Retinal pigment epithelial cell (primary cell): Measurements from ENCODE around the gene ADAM12.
A peak's percentile ranks its signal among the peaks of the same experiment; 100 is the strongest.

Source experiments
- DNase-seq: peaks from one replicate; pipeline ENCODE4 v3.0.0-alpha.2; 2010; ENCODE audit warnings: low read depth
- H3K4me3 ChIP-seq: 2 replicates; pipeline ENCODE4 v1.5.1; 2011; ENCODE audit warnings: mild to moderate bottlenecking, low read length, control low read depth, moderate library complexity
- CTCF ChIP-seq: conservative IDR thresholded peaks from 2 replicates; pipeline ENCODE4 v1.5.1; 2011; ENCODE audit warnings: low read depth, low read length, control low read depth, inconsistent platforms

The ADAM12 gene

GRCh38 chr10:126393076-126393475 lies 4.8 kb upstream of the ADAM12 start:
- no peak for DNase-seq
- no peak for TF ChIP-seq CTCF

GRCh38 chr10:126392469-126392868 lies 4.2 kb upstream of the ADAM12 start:
- no peak overlapping the region for H3K4me3 ChIP-seq
- no peak for DNase-seq
- no peak for TF ChIP-seq CTCF

More at GRCh38 chr10:126393076-126393475, 4.8 kb upstream of the ADAM12 start:
- no peak overlapping the region for H3K4me3 ChIP-seq

- DNase-seq, result no peak
- no peak for TF ChIP-seq CTCF
Observed at GRCh38 chr10:126392068-126392467, 3.8 kb upstream of the ADAM12 start.

GRCh38 chr10:126391192-126391885 lies 3.1 kb upstream of the ADAM12 start:
- no peak for TF ChIP-seq CTCF
- no peak for DNase-seq
- no peak overlapping the region for H3K4me3 ChIP-seq

More at GRCh38 chr10:126392068-126392467, 3.8 kb upstream of the ADAM12 start:
- H3K4me3 ChIP-seq, result no peak overlapping the region

- TF ChIP-seq CTCF, result no peak
- DNase-seq, result no peak
Observed at GRCh38 chr10:126390324-126390723, 2.0 kb upstream of the ADAM12 start.

GRCh38 chr10:126387041-126387921 lies 996 bp downstream of the ADAM12 start:
- H3K4me3 ChIP-seq, result peak overlapping the region; percentile 65
- peak; percentile 81 for TF ChIP-seq CTCF
- DNase-seq, result no peak

More at GRCh38 chr10:126390324-126390723, 2.0 kb upstream of the ADAM12 start:
- H3K4me3 ChIP-seq, result no peak overlapping the region
